WTC11 (cell line): Measurements from ENCODE around the gene FMNL1. TPM values are rescaled to one million over a fixed set of nuclear protein-coding genes. Genes with fewer than 3 reads are reported as not detected.

Source experiments
- ATAC-seq: fragments of 200-7000 bp; cut with Tn5 transposase; 2 replicates; pipeline ENCODE4 v1.10.0; 2021; ENCODE audit warnings: mild to moderate bottlenecking, moderate library complexity
- CTCF ChIA-PET: fragments of 300-600 bp; sonication (Branson Sonifier 250); formaldehyde crosslinking; loops from one replicate; lab custom pipeline; 2021; ENCODE audit warnings: antibody characterized with exemption; lab: Charles Lee
- POLR2A ChIA-PET: fragments of 350-600 bp; sonication (Branson Sonifier 250); formaldehyde crosslinking; loops from one replicate; lab custom pipeline; 2021; ENCODE audit warnings: antibody characterized with exemption; lab: Charles Lee
- DNase-seq: peaks from one replicate; pipeline ENCODE4 v3.0.0; 2021; ENCODE audit warnings: low spot score
- H3K27ac Mint-ChIP-seq: 2 replicates; pipeline ENCODE4 v1.8.0; 2021; ENCODE audit warnings: mixed read lengths
- H3K27me3 Mint-ChIP-seq: 2 replicates; pipeline ENCODE4 v1.8.0; 2021; ENCODE audit warnings: low read depth, mild to moderate bottlenecking, moderate library complexity, mixed read lengths
- H3K36me3 Mint-ChIP-seq: 2 replicates; pipeline ENCODE4 v1.8.0; 2021; ENCODE audit warnings: mixed read lengths
- H3K4me1 Mint-ChIP-seq: 2 replicates; pipeline ENCODE4 v1.8.0; 2022; ENCODE audit warnings: mixed read lengths
- H3K4me3 Mint-ChIP-seq: 2 replicates; pipeline ENCODE4 v1.8.0; 2021; ENCODE audit warnings: mild to moderate bottlenecking, moderate library complexity, mixed read lengths
- H3K9me3 Mint-ChIP-seq: 2 replicates; pipeline ENCODE4 v1.8.0; 2021; ENCODE audit warnings: mixed read lengths
- ATF2 ChIP-seq: sonication (generic); formaldehyde crosslinking; IDR thresholded peaks from 2 replicates; pipeline ENCODE4 v1.8.1; 2022; ENCODE audit warnings: low read depth, missing genetic modification reagents, borderline replicate concordance
- EMX1 ChIP-seq: fragments of 250-450 bp; sonication (Bioruptor Pico); IDR thresholded peaks from 2 replicates; pipeline ENCODE4 v1.8.0; 2021; ENCODE audit warnings: mild to moderate bottlenecking
- ESRRA ChIP-seq: sonication (generic); formaldehyde crosslinking; IDR thresholded peaks from 2 replicates; pipeline ENCODE4 v1.8.1; 2022; ENCODE audit warnings: mild to moderate bottlenecking, missing genetic modification reagents, borderline replicate concordance
- NFE2L1 ChIP-seq: sonication (generic); formaldehyde crosslinking; IDR thresholded peaks from 2 replicates; pipeline ENCODE4 v1.8.1; 2023; ENCODE audit warnings: missing genetic modification reagents
- NFYB ChIP-seq: sonication (generic); formaldehyde crosslinking; conservative IDR thresholded peaks from 2 replicates; pipeline ENCODE4 v1.8.0; 2022; ENCODE audit warnings: low read depth, missing genetic modification reagents
- PRDM15 ChIP-seq: sonication (generic); formaldehyde crosslinking; IDR thresholded peaks from 2 replicates; pipeline ENCODE4 v1.8.0; 2022; ENCODE audit warnings: missing genetic modification reagents
- RELA ChIP-seq: sonication (generic); formaldehyde crosslinking; IDR thresholded peaks from 2 replicates; pipeline ENCODE4 v1.8.1; 2022; ENCODE audit warnings: missing genetic modification reagents, mild to moderate bottlenecking, borderline replicate concordance
- SMAD4 ChIP-seq: sonication (generic); formaldehyde crosslinking; IDR thresholded peaks from 2 replicates; pipeline ENCODE4 v1.8.0; 2022; ENCODE audit warnings: mild to moderate bottlenecking, missing genetic modification reagents
- TEAD4 ChIP-seq: sonication (generic); formaldehyde crosslinking; IDR thresholded peaks from 2 replicates; pipeline ENCODE4 v1.8.0; 2022; ENCODE audit warnings: mild to moderate bottlenecking, missing genetic modification reagents
- ZNF232 ChIP-seq: sonication (generic); formaldehyde crosslinking; IDR thresholded peaks from 2 replicates; pipeline ENCODE4 v1.8.0; 2022; ENCODE audit warnings: mild to moderate bottlenecking, missing genetic modification reagents
- ZNF281 ChIP-seq: sonication (generic); formaldehyde crosslinking; IDR thresholded peaks from 2 replicates; pipeline ENCODE4 v1.8.0; 2023; ENCODE audit warnings: mild to moderate bottlenecking, missing genetic modification reagents
- total RNA-seq: library from RNA; stranded (reverse); gene quantifications from 3 replicates; pipeline ENCODE4 v1.2.3, GENCODE V29; 2021

FMNL1 gene
- total RNA-seq, 1 experiment from 2014 or later, result 5.3 TPM

- TF ChIP-seq ZNF281 (no peak), NFYB (CRISPR knock-in tag) (no peak), EMX1 (CRISPR knock-in tag) (no peak), NFE2L1 (CRISPR knock-in tag) (no peak), SMAD4 (CRISPR knock-in tag) (no peak), ESRRA (CRISPR knock-in tag) (no peak), ATF2 (CRISPR knock-in tag) (no peak), RELA (CRISPR knock-in tag) (no peak)
Measured at GRCh38 chr17:45256114-45256966, 34.7 kb downstream of the FMNL1 start (continued).

- H3K27me3 Mint-ChIP-seq, result peaks cover 13% of the 10 kb centered on the region
- DNase-seq, result no peak
- no peak overlapping the region for H3K27ac Mint-ChIP-seq
- H3K4me1 Mint-ChIP-seq, result peaks cover 20% of the 10 kb centered on the region
- H3K36me3 Mint-ChIP-seq, result no peaks in the 10 kb centered on the region
- POLR2A ChIA-PET, result interaction anchor here (0.9 kb wide), 1 partner anchor 9 kb away, joined by 3 read pairs; no protein-coding TSS in a partner anchor
- no peak for ATAC-seq
- CTCF ChIA-PET, result interaction anchor here (0.5 to 4.9 kb wide), 20 partner anchors 10 to 690 kb away, joined by 3 to 32 read pairs (median 5); partner anchors contain the start of genes ACBD4 and HEXIM1
- H3K4me3 Mint-ChIP-seq, result no peak overlapping the region
- TF ChIP-seq PRDM15 (CRISPR knock-in tag), result peak; percentile 66; the same call in 1 of the 2 replicates
- TF ChIP-seq ZNF232, result no peak
- no peaks in the 10 kb centered on the region for H3K9me3 Mint-ChIP-seq
Measured at GRCh38 chr17:45257115-45257514, 35.4 kb downstream of the FMNL1 start.

- no peak for ATAC-seq
- POLR2A ChIA-PET, result interaction anchor here (0.7 kb wide), 1 partner anchor 111 kb away, joined by 3 read pairs; the partner anchor contains the start of gene HEXIM1
Measured at GRCh38 chr17:45258981-45259380, 37.3 kb downstream of the FMNL1 start.

More at GRCh38 chr17:45258981-45259380, 37.3 kb downstream of the FMNL1 start:
- Mint-ChIP-seq H3K4me1 (peaks cover 25% of the 10 kb centered on the region), H3K36me3 (no peaks in the 10 kb centered on the region), H3K27me3 (peaks cover 13% of the 10 kb centered on the region), H3K9me3 (no peaks in the 10 kb centered on the region), H3K27ac (no peak overlapping the region), H3K4me3 (no peak overlapping the region)
- CTCF ChIA-PET, result interaction anchor here (0.7 to 2.8 kb wide), 7 partner anchors 11 to 138 kb away, joined by 3 to 12 read pairs (median 3); partner anchors contain the start of gene ACBD4
- DNase-seq, result no peak
- TF ChIP-seq TEAD4 (CRISPR knock-in tag), result no peak
